ENCODE data around the gene TCTN3. TPM values are rescaled to one million over a fixed set of nuclear protein-coding genes. Genes with fewer than 3 reads are reported as not detected.

Gene TCTN3
- total and polyA plus RNA-seq, 2 of the 13 experiments (the other 11 are each of a cell fraction or from before 2014, with no cell fraction given): 53.3 to 60.0 TPM

DNA sequence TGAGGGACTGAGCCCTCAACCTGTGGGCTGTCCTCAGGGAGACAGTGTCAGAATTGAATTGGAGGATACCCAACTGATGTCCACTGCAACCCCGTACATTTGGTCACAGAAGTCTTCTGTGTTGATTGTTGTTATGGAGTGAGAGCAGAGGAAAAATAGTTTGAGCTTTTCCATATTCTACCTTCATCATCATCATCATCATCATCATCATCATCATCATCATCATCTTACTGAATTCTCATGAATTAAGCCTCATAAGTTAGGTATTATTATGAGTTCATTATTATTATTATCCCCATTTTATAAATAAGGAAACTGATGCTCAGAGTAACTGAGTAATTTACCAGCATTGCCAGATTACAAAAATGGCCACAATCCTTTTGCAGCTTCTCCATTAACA lies 45.6 kb downstream of the TCTN3 start:
- peaks cover 10% of the 10 kb centered on the region for H4K20me1 ChIP-seq (ENCODE audit: insufficient read depth, low read length)
- in situ Hi-C loops (cut with HindIII; ENCODE audit: extremely low pct_ligation_motif_present, low pct_unique_long_range_greater_than_20kb): no loop called here
- H3K4me1 ChIP-seq (ENCODE audit: insufficient read depth, low read length): peaks cover 74% of the 10 kb centered on the region
- H3K79me2 ChIP-seq (ENCODE audit: insufficient read depth, low read length): peaks cover 80% of the 10 kb centered on the region
- 83% methylated on average over 1 of the region's 1 CpG for WGBS (ENCODE audit: low lambda C conversion rate)
- DNase-seq (ENCODE audit: low spot score) (no peak), ATAC-seq (no peak), FAIRE-seq (no peak)
- peaks cover 7% of the 10 kb centered on the region; the same call in 1 of the 2 replicates for H3K9me3 ChIP-seq (ENCODE audit: low read length)
- POLR2A ChIA-PET: interaction anchor here (1.8 kb wide), 1 partner anchor 13 kb away, joined by 5 read pairs; no protein-coding TSS in a partner anchor
- intact Hi-C loops (cut with micrococcal nuclease; ENCODE audit: unreplicated experiment): no loop called here
- no peak overlapping the region for H3K4me2 ChIP-seq (ENCODE audit: low read depth, low read length)
- H3K9ac ChIP-seq (ENCODE audit: insufficient read depth, low read depth, low read length): no peak overlapping the region
- no peak for TF ChIP-seq GMEB2 (CRISPR knock-in tag; IDR thresholded peaks at IDR 0.05; ENCODE audit: low read depth)
- TF ChIP-seq CREB1 (IDR thresholded peaks at IDR 0.05): peak; percentile 65
- TF ChIP-seq CREB1 (CRISPR knock-in tag; IDR thresholded peaks at IDR 0.05): no peak
- TF ChIP-seq RBFOX2 (IDR thresholded peaks at IDR 0.05; ENCODE audit: low read depth, low read length): 0 out of 2 replicates have a peak, but pooled peaks have one; percentile 5
- no peak for TF ChIP-seq KLF12 (CRISPR knock-in tag; IDR thresholded peaks at IDR 0.05; ENCODE audit: borderline replicate concordance)
- H3K27me3 ChIP-seq (ENCODE audit: control insufficient read depth in 1 of 2, insufficient read depth in 2 of 2, low read length in 2 of 2): no peaks in the 10 kb centered on the region
- CTCF ChIA-PET (ENCODE audit: low intra/inter-chr PET ratio, low total read pairs): no interaction called here
- no peak overlapping the region for H3K4me3 ChIP-seq (replicated peaks in 1 of 3; ENCODE audit: insufficient read depth in 1 of 3, low read depth in 2 of 3, low read length in 3 of 3)
- no peak overlapping the region for H2AFZ ChIP-seq (ENCODE audit: low read length)
- BruUV-seq (replicated peaks): TSS peak; percentile 1
- H3K27ac ChIP-seq (ENCODE audit: extremely low read length, insufficient read depth, low read length): no peak overlapping the region
- H3K36me3 ChIP-seq (replicated peaks in 1 of 2; ENCODE audit: control insufficient read depth in 1 of 2, insufficient read depth in 2 of 2, low read length in 2 of 2): peaks cover 37 to 87% of the 10 kb centered on the region in 2 experiments

GRCh38 chr10:95646160-95646559 lies 47.6 kb downstream of the TCTN3 start:
- TF ChIP-seq FOXP1 (IDR thresholded peaks at IDR 0.05): no peak
- no peak for TF ChIP-seq FOXP1 (CRISPR knock-in tag; IDR thresholded peaks at IDR 0.05)
- TF ChIP-seq RARA (CRISPR knock-in tag; IDR thresholded peaks at IDR 0.05): peak; percentile 59
- TF ChIP-seq SOX6 (IDR thresholded peaks at IDR 0.05): no peak
- peak; percentile 40; the same call in 1 of the 2 replicates for TF ChIP-seq SOX6 (CRISPR knock-in tag; IDR thresholded peaks at IDR 0.05)
- no peak for TF ChIP-seq SOX13 (IDR thresholded peaks at IDR 0.05)
- peak in 1 of 2 experiments; percentile 60; a peak in 2 of 4 replicates for TF ChIP-seq SOX13 (CRISPR knock-in tag; conservative IDR thresholded peaks at IDR 0.05 in 1 of 2, IDR thresholded peaks at IDR 0.05 in 1 of 2)
- TF ChIP-seq SIN3B (IDR thresholded peaks at IDR 0.05; ENCODE audit: low read length): no peak
- 0 out of 2 replicates have a peak, but pooled peaks have one; percentile 7 for TF ChIP-seq HNF4A (CRISPR knock-in tag; IDR thresholded peaks at IDR 0.05)
- peak; percentile 34 for TF ChIP-seq RBM22 (optimal IDR thresholded peaks at IDR 0.05; ENCODE audit: low read length)
- peak; percentile 26 for DNase-seq (ENCODE audit: low spot score)
- H3K4me3 ChIP-seq (replicated peaks in 1 of 3; ENCODE audit: insufficient read depth in 1 of 3, low read depth in 2 of 3, low read length in 3 of 3): no peak overlapping the region
- peaks cover 39 to 83% of the 10 kb centered on the region in 2 experiments for H3K36me3 ChIP-seq (replicated peaks in 1 of 2; ENCODE audit: control insufficient read depth in 1 of 2, insufficient read depth in 2 of 2, low read length in 2 of 2)
- H3K27ac ChIP-seq (ENCODE audit: extremely low read length, insufficient read depth, low read length): peak overlapping the region; percentile 7
- no peak for ATAC-seq
- POLR2A ChIA-PET: no interaction called here
- peaks cover 69% of the 10 kb centered on the region for H3K79me2 ChIP-seq (ENCODE audit: insufficient read depth, low read length)
- peak; percentile 44 for FAIRE-seq
- intact Hi-C loops (cut with micrococcal nuclease; ENCODE audit: unreplicated experiment) (no loop called here), in situ Hi-C loops (cut with HindIII; ENCODE audit: extremely low pct_ligation_motif_present, low pct_unique_long_range_greater_than_20kb) (no loop called here)
- CTCF ChIA-PET (ENCODE audit: low intra/inter-chr PET ratio, low total read pairs): no interaction called here
- H3K27me3 ChIP-seq (ENCODE audit: control insufficient read depth in 1 of 2, insufficient read depth in 2 of 2, low read length in 2 of 2): no peaks in the 10 kb centered on the region
- no peaks in the 10 kb centered on the region for H3K9me3 ChIP-seq (ENCODE audit: low read length)
- H3K4me1 ChIP-seq (ENCODE audit: insufficient read depth, low read length): peaks cover 87% of the 10 kb centered on the region
- H3K4me2 ChIP-seq (ENCODE audit: low read depth, low read length): no peak overlapping the region
- WGBS (ENCODE audit: low lambda C conversion rate): 92% methylated on average over 1 of the region's 1 CpG
- H4K20me1 ChIP-seq (ENCODE audit: insufficient read depth, low read length): peaks cover 10% of the 10 kb centered on the region
- no TSS peak for BruUV-seq (replicated peaks)
- no peak overlapping the region for H2AFZ ChIP-seq (ENCODE audit: low read length)
- H3K9ac ChIP-seq (ENCODE audit: insufficient read depth, low read depth, low read length): no peak overlapping the region

Measured in HepG2 (cell line).